GM13977 (cell line): ENCODE data around the gene PHYHD1.
"Not testable (repeated sequence)": the region's sequence is repeated elsewhere in the genome, so short reads cannot be mapped to it uniquely, and the experiment has no call there.

Experiments used
- DNase-seq: peaks from one replicate; pipeline ENCODE4 v3.0.0; 2012; ENCODE audit warnings: low spot score
- CTCF ChIP-seq: IDR thresholded peaks from 2 replicates; pipeline ENCODE4 v1.5.1; 2012; ENCODE audit warnings: mild to moderate bottlenecking, control low read depth; ENCODE audit not compliant: insufficient read depth; ENCODE audit errors: extremely low read depth, missing control alignments
- in situ Hi-C: fragments of 300-500 bp; cut with MboI; formaldehyde crosslinking; loops from one replicate; pipeline ENCODE4 v1.12.0; 2022; ENCODE audit warnings: low sequenced_read_pairs, low pct_unique_long_range_greater_than_20kb, mixed read lengths, inconsistent platforms; ENCODE audit not compliant: unreplicated experiment

PHYHD1 gene

DNA sequence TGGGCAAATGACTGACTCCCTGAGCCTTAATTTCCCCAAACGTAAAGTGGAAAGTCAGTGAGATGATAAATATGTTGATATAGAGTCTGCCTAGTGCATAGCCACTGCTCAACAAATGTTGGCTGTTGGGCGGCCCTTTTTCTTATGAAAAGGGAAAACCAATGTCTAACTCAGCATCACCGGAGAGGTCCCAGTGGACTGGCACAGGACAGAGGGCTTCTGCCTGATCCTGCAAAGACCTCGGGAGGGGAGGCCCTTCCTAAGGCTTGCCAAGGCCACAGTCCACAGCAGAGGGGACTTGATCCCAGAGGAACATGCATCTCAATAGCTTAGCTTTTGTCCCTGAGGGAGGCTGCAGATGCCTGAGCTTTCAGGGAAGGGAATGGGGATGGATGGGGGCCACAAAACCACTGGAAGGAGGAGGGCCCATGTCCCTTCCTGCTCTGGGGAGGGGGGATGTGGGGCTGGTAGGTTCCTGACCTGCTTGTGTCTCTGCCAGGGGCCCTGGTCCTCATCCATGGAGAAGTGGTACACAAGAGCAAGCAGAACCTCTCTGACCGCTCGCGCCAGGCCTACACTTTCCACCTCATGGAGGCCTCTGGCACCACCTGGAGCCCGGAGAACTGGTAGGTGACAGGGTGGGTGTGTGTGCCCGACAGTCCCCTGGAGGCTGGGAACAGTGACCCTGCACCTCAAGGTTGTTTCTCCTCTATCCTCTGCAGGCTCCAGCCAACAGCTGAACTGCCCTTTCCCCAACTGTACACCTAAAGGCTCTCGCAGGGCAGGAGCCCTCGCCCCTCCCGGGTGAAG, 20.4 kb downstream of the PHYHD1 start:
- in situ Hi-C loops = no loop called here
- DNase-seq = no peak
- no peak for TF ChIP-seq CTCF

DNA sequence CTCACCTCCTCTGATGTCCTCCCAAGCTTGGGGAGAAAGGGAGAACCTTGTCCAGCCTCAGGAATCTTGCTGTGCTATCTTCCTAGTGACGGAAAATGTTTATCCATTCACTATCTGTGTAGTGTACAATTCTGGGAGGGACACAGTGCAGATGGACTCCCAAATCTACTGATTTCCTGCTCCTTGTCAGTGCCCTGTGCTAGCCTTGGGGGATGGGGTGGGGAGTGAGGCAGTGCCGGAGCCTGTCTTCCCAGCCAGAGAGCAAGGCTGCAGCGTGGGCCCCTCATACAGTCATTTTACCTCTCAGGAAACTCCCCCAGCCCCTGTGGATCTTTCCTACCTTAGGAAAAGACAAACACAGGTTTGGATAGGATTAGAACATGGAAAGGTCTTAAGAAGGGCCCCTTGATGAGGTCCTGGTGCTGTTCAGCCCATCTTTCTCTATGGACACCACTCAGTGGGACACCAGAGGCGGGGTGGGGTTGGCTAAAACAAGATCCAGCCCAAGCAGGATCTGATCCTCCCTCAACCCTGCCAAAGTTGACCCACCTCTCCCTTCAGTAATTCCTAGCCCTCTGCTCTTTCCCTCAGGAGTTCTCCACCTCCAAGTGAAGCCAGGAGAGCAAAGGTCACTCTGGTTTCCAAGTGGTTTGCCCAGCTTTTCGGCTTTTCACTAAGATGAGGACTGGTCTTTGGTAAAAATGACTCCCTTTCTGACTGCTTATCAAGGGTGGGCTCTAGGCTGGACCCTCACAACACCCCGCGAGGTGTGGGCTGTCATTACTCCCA, 23.2 kb downstream of the PHYHD1 start:
- no peak for DNase-seq
- TF ChIP-seq CTCF = no peak
- in situ Hi-C loops = no loop called here

GRCh38 chr9:128944966-128945365, 24.2 kb downstream of the PHYHD1 start:
- DNase-seq, in situ Hi-C loops: not testable (repeated sequence)

DNA sequence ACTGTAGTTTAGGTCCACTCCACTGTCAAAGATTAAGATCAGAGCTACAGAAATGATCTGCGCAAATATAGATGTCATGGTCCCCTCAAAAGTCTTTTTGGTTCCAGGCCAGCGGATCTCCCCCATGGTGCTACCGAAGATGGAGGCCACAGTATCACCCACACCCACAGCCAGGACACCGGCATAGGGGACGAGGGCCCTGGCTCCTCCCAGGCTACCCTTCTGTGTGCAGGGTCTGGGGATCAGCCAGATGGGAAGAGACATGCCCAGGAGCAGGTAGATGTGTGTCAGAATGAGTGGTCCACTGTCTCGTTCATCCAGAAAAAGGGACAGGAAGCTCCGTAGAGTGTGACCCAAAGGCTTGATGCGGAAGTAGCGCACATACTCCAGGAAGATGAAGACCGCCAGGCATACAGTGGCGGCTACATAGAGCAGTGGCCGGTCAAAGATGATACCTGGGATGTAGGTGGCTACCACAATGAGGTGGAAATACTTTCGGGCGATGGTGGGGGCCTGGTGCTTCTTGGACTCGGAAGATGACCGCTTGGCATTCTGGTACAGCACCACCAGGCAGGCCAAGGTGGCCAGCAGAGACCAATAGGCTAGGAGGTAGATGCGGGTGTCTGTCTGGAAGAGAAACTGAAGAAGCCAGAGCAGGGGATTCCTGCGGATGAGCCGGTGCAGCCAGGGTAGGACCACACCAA, 25.2 kb downstream of the PHYHD1 start:
- TF ChIP-seq CTCF = no peak
- DNase-seq = no peak
- in situ Hi-C loops = no loop called here

GRCh38 chr9:128946571-128947276, 25.9 kb downstream of the PHYHD1 start:
- in situ Hi-C loops = no loop called here
- no peak for DNase-seq

GRCh38 chr9:128947277-128947526, 26.4 kb downstream of the PHYHD1 start:
- in situ Hi-C loops = no loop called here
- TF ChIP-seq CTCF = no peak
- DNase-seq = no peak

More at GRCh38 chr9:128946571-128947276, 25.9 kb downstream of the PHYHD1 start:
- TF ChIP-seq CTCF = no peak
